ENCODE data around the gene CLEC4A.
"Not testable (repeated sequence)": the region's sequence is repeated elsewhere in the genome, so short reads cannot be mapped to it uniquely, and the experiment has no call there.

CLEC4A gene

DNA sequence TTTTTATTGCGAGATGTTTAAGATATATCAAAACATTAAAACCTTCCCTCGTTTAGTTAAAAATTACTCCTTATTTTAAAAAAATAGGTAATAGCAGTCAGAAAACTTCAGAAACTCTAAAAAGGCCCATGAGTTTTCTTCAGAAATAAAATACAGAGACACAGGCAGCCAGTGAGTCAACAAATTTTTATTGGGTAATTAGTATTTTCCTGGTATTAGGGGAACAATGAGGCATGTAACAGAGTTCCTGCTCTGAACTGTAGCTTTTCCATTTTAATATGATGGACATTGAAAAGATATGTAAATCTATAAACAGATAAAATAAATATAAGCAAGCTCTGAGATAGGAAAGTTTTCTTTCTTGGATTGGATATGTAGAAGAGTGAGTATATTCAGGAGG is 33.0 kb downstream of the CLEC4A start:
- no peak overlapping the region for H3K9ac ChIP-seq (ENCODE audit: low read length)
- TF ChIP-seq EZH2phosphoT487 (IDR thresholded peaks at IDR 0.05; ENCODE audit: low read depth), result no peak
- TF ChIP-seq, protein P1, sequence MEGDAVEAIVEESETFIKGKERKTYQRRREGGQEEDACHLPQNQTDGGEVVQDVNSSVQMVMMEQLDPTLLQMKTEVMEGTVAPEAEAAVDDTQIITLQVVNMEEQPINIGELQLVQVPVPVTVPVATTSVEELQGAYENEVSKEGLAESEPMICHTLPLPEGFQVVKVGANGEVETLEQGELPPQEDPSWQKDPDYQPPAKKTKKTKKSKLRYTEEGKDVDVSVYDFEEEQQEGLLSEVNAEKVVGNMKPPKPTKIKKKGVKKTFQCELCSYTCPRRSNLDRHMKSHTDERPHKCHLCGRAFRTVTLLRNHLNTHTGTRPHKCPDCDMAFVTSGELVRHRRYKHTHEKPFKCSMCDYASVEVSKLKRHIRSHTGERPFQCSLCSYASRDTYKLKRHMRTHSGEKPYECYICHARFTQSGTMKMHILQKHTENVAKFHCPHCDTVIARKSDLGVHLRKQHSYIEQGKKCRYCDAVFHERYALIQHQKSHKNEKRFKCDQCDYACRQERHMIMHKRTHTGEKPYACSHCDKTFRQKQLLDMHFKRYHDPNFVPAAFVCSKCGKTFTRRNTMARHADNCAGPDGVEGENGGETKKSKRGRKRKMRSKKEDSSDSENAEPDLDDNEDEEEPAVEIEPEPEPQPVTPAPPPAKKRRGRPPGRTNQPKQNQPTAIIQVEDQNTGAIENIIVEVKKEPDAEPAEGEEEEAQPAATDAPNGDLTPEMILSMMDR (IDR thresholded peaks at IDR 0.05; ENCODE audit: low read depth, low read length), result no peak

DNA sequence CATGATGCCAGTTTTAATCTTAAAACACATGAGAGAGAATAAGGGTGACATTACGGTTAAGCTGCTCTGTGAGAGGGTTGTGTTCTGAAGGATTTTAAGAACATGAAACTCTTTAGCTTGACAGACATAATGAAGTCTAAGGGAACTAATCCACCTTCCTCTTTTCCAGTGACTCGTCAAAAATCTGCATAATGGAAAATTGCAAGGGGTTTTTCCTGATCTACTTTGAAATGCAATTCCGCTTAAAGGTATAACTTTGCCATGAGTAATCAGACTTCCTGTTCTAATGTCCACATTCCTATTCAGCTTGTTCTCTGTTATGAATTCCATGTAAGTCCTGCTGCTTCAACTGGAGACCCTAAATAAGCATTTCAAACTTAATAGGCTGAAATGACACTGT is 33.4 kb downstream of the CLEC4A start, which contains the start of gene ZNF705A:
ZNF705A (plus strand) TSS at position 171 of the 400 bp plus-strand sequence. CDS start 15,611 bp downstream, outside the sequence.
- no peak within 1 kb of the TSS for H3K4me2 ChIP-seq (ENCODE audit: low read length)
- H3K9me3 ChIP-seq (ENCODE audit: insufficient read depth, low read length), result no peaks in the 10 kb centered on the region
- H2AFZ ChIP-seq (ENCODE audit: low read depth, low read length), result no peak within 1 kb of the TSS
- H3K36me3 ChIP-seq (replicated peaks; ENCODE audit: low read depth, low read length), result no peaks in the 10 kb centered on the region
- no peaks in the 10 kb centered on the region for H3K79me2 ChIP-seq (ENCODE audit: low read length)
- H3K4me3 ChIP-seq (ENCODE audit: low read length), result no peak within 1 kb of the TSS
- no peaks in the 10 kb centered on the region for H4K20me1 ChIP-seq (ENCODE audit: insufficient read depth, low read length)
- peaks cover 14% of the 10 kb centered on the region for H3K4me1 ChIP-seq (ENCODE audit: low read length)
- H3K27me3 ChIP-seq (ENCODE audit: low read depth, low read length), result no peaks in the 10 kb centered on the region
- no peak within 1 kb of the TSS for H3K9ac ChIP-seq (ENCODE audit: low read length)
- no peak within 1 kb of the TSS for H3K27ac ChIP-seq (ENCODE audit: low read length)
- no peak for TF ChIP-seq EZH2phosphoT487 (IDR thresholded peaks at IDR 0.05; ENCODE audit: low read depth)
- TF ChIP-seq, protein P1 (IDR thresholded peaks at IDR 0.05; ENCODE audit: low read depth, low read length), result no peak

More for the DNA sequence above, 33.0 kb downstream of the CLEC4A start:
- H4K20me1 ChIP-seq (ENCODE audit: insufficient read depth, low read length), result no peaks in the 10 kb centered on the region
- H3K36me3 ChIP-seq (replicated peaks; ENCODE audit: low read depth, low read length), result no peaks in the 10 kb centered on the region
- H3K9me3 ChIP-seq (ENCODE audit: insufficient read depth, low read length), result no peaks in the 10 kb centered on the region
- H3K4me2 ChIP-seq (ENCODE audit: low read length), result no peak overlapping the region
- no peak overlapping the region for H2AFZ ChIP-seq (ENCODE audit: low read depth, low read length)
- H3K79me2 ChIP-seq (ENCODE audit: low read length), result no peaks in the 10 kb centered on the region
- no peak overlapping the region for H3K4me3 ChIP-seq (ENCODE audit: low read length)
- H3K27ac ChIP-seq (ENCODE audit: low read length), result no peak overlapping the region
- peaks cover 14% of the 10 kb centered on the region for H3K4me1 ChIP-seq (ENCODE audit: low read length)
- H3K27me3 ChIP-seq (ENCODE audit: low read depth, low read length), result no peaks in the 10 kb centered on the region

DNA sequence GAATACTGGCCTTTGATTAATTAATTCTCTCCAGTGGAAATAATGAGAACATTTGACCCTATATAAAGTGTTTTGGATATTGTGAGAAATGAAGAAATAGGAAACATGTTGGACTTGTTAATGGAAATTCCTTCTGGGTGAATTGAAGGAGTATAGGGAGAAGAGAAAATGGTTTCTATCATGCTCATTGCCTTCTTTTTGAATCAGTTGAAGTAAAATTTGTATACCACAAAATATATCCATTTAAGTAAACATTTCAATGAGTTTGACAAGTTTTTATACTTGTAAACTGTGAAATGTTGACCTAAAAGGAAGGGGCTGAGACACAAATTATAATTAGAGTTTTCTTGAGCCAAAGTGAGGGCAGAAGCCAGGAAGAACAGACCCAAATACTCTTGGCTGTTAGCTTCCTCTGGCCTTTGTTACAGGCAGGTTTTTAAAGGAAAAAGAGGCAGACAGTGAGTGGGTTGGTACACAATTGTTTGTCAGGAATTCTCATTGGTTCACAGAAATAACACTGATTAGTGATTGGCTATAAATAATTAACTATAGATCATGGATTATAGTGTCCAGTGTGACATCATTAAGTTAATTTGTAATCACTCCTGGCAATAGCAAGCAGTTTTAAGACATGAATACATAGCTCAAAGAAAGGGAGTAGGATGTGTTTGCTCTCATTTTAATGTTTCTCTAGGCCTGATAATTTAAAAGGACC is 34.2 kb downstream of the CLEC4A start:
- H3K27ac ChIP-seq (ENCODE audit: low read length), result no peak overlapping the region
- no peak overlapping the region for H3K9ac ChIP-seq (ENCODE audit: low read length)
- no peak overlapping the region for H3K4me3 ChIP-seq (ENCODE audit: low read length)
- H3K9me3 ChIP-seq (ENCODE audit: insufficient read depth, low read length), result no peaks in the 10 kb centered on the region
- H2AFZ ChIP-seq (ENCODE audit: low read depth, low read length), result no peak overlapping the region
- H4K20me1 ChIP-seq (ENCODE audit: insufficient read depth, low read length), result no peaks in the 10 kb centered on the region
- H3K27me3 ChIP-seq (ENCODE audit: low read depth, low read length), result no peaks in the 10 kb centered on the region
- no peaks in the 10 kb centered on the region for H3K79me2 ChIP-seq (ENCODE audit: low read length)
- no peak for TF ChIP-seq EZH2phosphoT487 (IDR thresholded peaks at IDR 0.05; ENCODE audit: low read depth)
- TF ChIP-seq, protein P1 (IDR thresholded peaks at IDR 0.05; ENCODE audit: low read depth, low read length), result no peak
- H3K4me2 ChIP-seq (ENCODE audit: low read length), result no peak overlapping the region
- H3K4me1 ChIP-seq (ENCODE audit: low read length), result peaks cover 14% of the 10 kb centered on the region
- no peaks in the 10 kb centered on the region for H3K36me3 ChIP-seq (replicated peaks; ENCODE audit: low read depth, low read length)

DNA sequence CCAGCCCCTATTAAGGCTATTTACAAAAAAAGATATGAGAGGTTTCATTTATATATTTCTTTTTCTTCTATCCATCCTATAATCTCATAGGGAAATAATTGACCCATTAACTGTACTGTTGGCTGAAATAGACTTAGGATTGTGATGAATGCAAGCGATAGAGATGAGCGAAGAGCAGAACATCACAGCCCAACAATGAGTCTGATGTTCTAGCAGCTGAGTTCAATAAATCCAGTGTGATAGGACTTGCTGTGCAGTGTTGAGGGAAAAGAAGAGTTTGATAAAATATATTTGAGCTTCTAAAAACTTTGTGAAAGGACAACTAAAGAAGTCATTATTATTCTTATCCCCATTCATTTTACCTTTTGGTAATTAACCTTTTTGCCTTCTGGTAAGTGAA is 49.5 kb downstream of the CLEC4A start:
- not testable (repeated sequence) for H3K4me1 ChIP-seq (ENCODE audit: low read length); H3K27me3 ChIP-seq (ENCODE audit: low read depth, low read length); H3K36me3 ChIP-seq (replicated peaks; ENCODE audit: low read depth, low read length); H3K79me2 ChIP-seq (ENCODE audit: low read length); H2AFZ ChIP-seq (ENCODE audit: low read depth, low read length); H3K27ac ChIP-seq (ENCODE audit: low read length); H4K20me1 ChIP-seq (ENCODE audit: insufficient read depth, low read length); H3K9ac ChIP-seq (ENCODE audit: low read length); H3K4me2 ChIP-seq (ENCODE audit: low read length); H3K4me3 ChIP-seq (ENCODE audit: low read length); H3K9me3 ChIP-seq (ENCODE audit: insufficient read depth, low read length)

Measured in OCI-LY3 (cell line).